GM12878 (cell line): ENCODE data around the gene PRR5. TPM values are rescaled to one million over a fixed set of nuclear protein-coding genes. Genes with fewer than 3 reads are reported as not detected.

Experiments used
- ATAC-seq: fragments of 200-7000 bp; cut with Tn5 transposase; 3 replicates; pipeline ENCODE4 v1.9.1; 2020; ENCODE audit warnings: mild to moderate bottlenecking, moderate library complexity
- BruUV-seq: library from RNA; stranded (reverse); fragments of 400-500 nt; replicated peaks from 2 replicates; lab custom pipeline; 2021; lab: Mats Ljungman, UMichigan
- CTCF ChIA-PET: fragments of 300-600 bp; sonication (Branson Sonifier 250); formaldehyde crosslinking; extraction: SDS; loops from one replicate; lab custom pipeline; 2021; ENCODE audit warnings: inconsistent platforms; lab: Yijun Ruan, JAX
- POLR2A ChIA-PET: fragments of 350-600 bp; formaldehyde crosslinking; extraction: SDS; loops from one replicate; lab custom pipeline; 2021; ENCODE audit warnings: inconsistent platforms; lab: Charles Lee
- RAD21 ChIA-PET: fragments of 300-600 bp; sonication (Branson Sonifier 250); formaldehyde crosslinking; loops from one replicate; lab custom pipeline; 2023; ENCODE audit warnings: antibody characterized with exemption; ENCODE audit not compliant: unreplicated experiment; lab: Charles Lee
- SMC1A ChIA-PET: fragments of 300-600 bp; sonication (Branson Sonifier 250); formaldehyde crosslinking; loops from one replicate; lab custom pipeline; 2023; ENCODE audit not compliant: unreplicated experiment, uncharacterized antibody; lab: Charles Lee
- DNase-seq: peaks from one replicate; pipeline ENCODE4 v3.0.0-alpha.2; 2011; ENCODE audit warnings: low read depth, low spot score
- FAIRE-seq: peaks from 3 replicates; lab custom pipeline; 2011; peaks lifted over from hg19 to GRCh38; lab: Jason Lieb, UNC
- H2AFZ ChIP-seq: 2 replicates; pipeline ENCODE4 v1.6.0; 2011; ENCODE audit warnings: low read depth, low read length, control low read depth; ENCODE audit not compliant: control insufficient read depth
- H3K27ac ChIP-seq: 2 replicates; pipeline ENCODE4 v1.5.1; 2011; ENCODE audit warnings: control low read depth; ENCODE audit not compliant: control insufficient read depth, insufficient read depth
- H3K27me3 ChIP-seq, 2 experiments: replicated peaks in 1 of 2; 2 replicates each; pipeline versions ENCODE4 v1.6.0 to v1.6.1; 2011; ENCODE audit warnings: low read length in 1 of 2; ENCODE audit not compliant: control insufficient read depth in 2 of 2, insufficient read depth in 2 of 2
- H3K36me3 ChIP-seq, 2 experiments: 2 replicates each; pipeline ENCODE4 v1.5.1; 2011; ENCODE audit warnings: low read length in 1 of 2; ENCODE audit not compliant: control insufficient read depth in 2 of 2, insufficient read depth in 2 of 2
- H3K4me1 ChIP-seq: 2 replicates; pipeline ENCODE4 v1.6.1; 2011; ENCODE audit warnings: mild to moderate bottlenecking, low read length, moderate library complexity, mixed read lengths; ENCODE audit not compliant: control insufficient read depth, insufficient read depth
- H3K4me2 ChIP-seq: 2 replicates; pipeline ENCODE4 v1.6.0; 2011; ENCODE audit warnings: control low read depth; ENCODE audit not compliant: control insufficient read depth, insufficient read depth
- H3K4me3 ChIP-seq: fragments of 200-600 bp; sonication (generic); 2 replicates; pipeline ENCODE4 v1.5.1; 2016
- H3K79me2 ChIP-seq: 2 replicates; pipeline ENCODE4 v1.6.0; 2011; ENCODE audit warnings: low read length; ENCODE audit not compliant: control insufficient read depth, insufficient read depth
- H3K9ac ChIP-seq: 2 replicates; pipeline ENCODE4 v1.8.0; 2011; ENCODE audit warnings: low read length, control low read depth, mixed read lengths; ENCODE audit not compliant: control insufficient read depth, insufficient read depth
- H3K9me3 ChIP-seq: replicated peaks from 3 replicates; pipeline ENCODE4 v1.5.1; 2011; ENCODE audit warnings: mild to moderate bottlenecking, low read length; ENCODE audit not compliant: control insufficient read depth, insufficient read depth
- H4K20me1 ChIP-seq: 2 replicates; pipeline ENCODE4 v1.6.0; 2011; ENCODE audit not compliant: control insufficient read depth, insufficient read depth
- CEBPB ChIP-seq, 2 experiments: fragments of 150-350 bp in 1 of 2; IDR thresholded peaks; 2 replicates each; pipeline ENCODE4 v1.6.1; 2012 to 2014; ENCODE audit warnings: low read depth in 2 of 2, low read length in 2 of 2, borderline replicate concordance in 1 of 2, inconsistent platforms in 1 of 2
- ESRRA ChIP-seq: IDR thresholded peaks from 2 replicates; pipeline ENCODE4 v1.6.1; 2012; ENCODE audit warnings: mild to moderate bottlenecking, low read length, improper control_type of control experiment
- IKZF1 ChIP-seq: fragments of 450-650 bp; conservative IDR thresholded peaks from 2 replicates; pipeline ENCODE4 v1.6.1; 2017; ENCODE audit warnings: antibody characterized with exemption, mild to moderate bottlenecking
- MXI1 ChIP-seq: fragments of 150-350 bp; IDR thresholded peaks from 2 replicates; pipeline ENCODE4 v1.6.1; 2011; ENCODE audit warnings: low read depth, mild to moderate bottlenecking, inconsistent platforms, low read length, improper control_type of control experiment
- NFYB ChIP-seq: IDR thresholded peaks from 2 replicates; pipeline ENCODE4 v1.6.1; 2011; ENCODE audit warnings: low read depth, mild to moderate bottlenecking, low read length, improper control_type of control experiment, moderate library complexity; ENCODE audit not compliant: insufficient read depth
- NRF1 ChIP-seq: conservative IDR thresholded peaks from 2 replicates; pipeline ENCODE4 v1.6.1; 2011; ENCODE audit warnings: mild to moderate bottlenecking, low read depth, low read length, improper control_type of control experiment
- POU2F2 ChIP-seq: IDR thresholded peaks from 3 replicates; pipeline ENCODE4 v1.6.1; 2011; ENCODE audit warnings: low read depth, mild to moderate bottlenecking, low read length, borderline replicate concordance
- RFX5 ChIP-seq: IDR thresholded peaks from 2 replicates; pipeline ENCODE4 v1.6.1; 2011; ENCODE audit warnings: low read depth, low read length, improper control_type of control experiment
- YY1 ChIP-seq: IDR thresholded peaks from 2 replicates; pipeline ENCODE4 v1.6.1; 2011; ENCODE audit warnings: low read depth, mild to moderate bottlenecking, low read length
- WGBS: methylation state at CpG from one replicate; pipeline ENCODE4 v1.1.6; 2016; ENCODE audit warnings: low lambda C conversion rate; ENCODE audit not compliant: insufficient replicate concordance, insufficient coverage; ENCODE audit errors: missing lambda C conversion rate; 5-methylcytosine and 5-hydroxymethylcytosine counted together
- in situ Hi-C: fragments of 300-500 bp; cut with MboI; formaldehyde crosslinking; loops from 9 replicates; pipeline ENCODE4 v1.14.3; 2018; ENCODE audit warnings: mixed read lengths
- intact Hi-C: fragments of 100-400 bp; cut with micrococcal nuclease; formaldehyde crosslinking; loops from one replicate; pipeline ENCODE4 v1.14.2; 2022; ENCODE audit not compliant: unreplicated experiment
- polyA plus RNA-seq, 11 experiments: library from polyadenylated mRNA; depleted of rRNA in 4 of 11; unstranded in 6 of 11; stranded (reverse) in 5 of 11; fragments of >200 nt; fragmentation: Nextera tagmentation in 4 of 11; fragmentation: Illumina TruSeq in 1 of 11; extraction: Ambion mirVana in 4 of 11; extraction: Trizol in 1 of 11; gene quantifications; 1 replicate in 1 of 11; 2 replicates in 10 of 11; pipeline versions ENCODE4 v1.2.1 to v1.2.3, GENCODE V29; 2011 to 2016; ENCODE audit warnings: inconsistent platforms in 2 of 11, missing spikeins in 2 of 11, low read depth in 1 of 11
- total RNA-seq, 4 experiments: library from RNA; depleted of rRNA in 3 of 4; stranded (reverse); fragments of >200 nt in 3 of 4; fragmentation: Illumina TruSeq in 1 of 4; extraction: Trizol in 1 of 4; gene quantifications; 2 replicates each; pipeline versions ENCODE4 v1.2.1 to v1.2.3, GENCODE V29; 2013 to 2021
- TF ChIP-seq, protein P1 (sequence below): fragments of 450-650 bp; IDR thresholded peaks from 2 replicates; pipeline ENCODE4 v1.6.1; 2018; ENCODE audit warnings: mild to moderate bottlenecking, low read depth, moderate library complexity; ENCODE audit not compliant: partially characterized antibody

The PRR5 gene
- total and polyA plus RNA-seq, 10 of the 15 experiments (the other 5 are each of a cell fraction or from before 2014, with no cell fraction given) = 0.03 to 9.4 (median 1.5) TPM

DNA sequence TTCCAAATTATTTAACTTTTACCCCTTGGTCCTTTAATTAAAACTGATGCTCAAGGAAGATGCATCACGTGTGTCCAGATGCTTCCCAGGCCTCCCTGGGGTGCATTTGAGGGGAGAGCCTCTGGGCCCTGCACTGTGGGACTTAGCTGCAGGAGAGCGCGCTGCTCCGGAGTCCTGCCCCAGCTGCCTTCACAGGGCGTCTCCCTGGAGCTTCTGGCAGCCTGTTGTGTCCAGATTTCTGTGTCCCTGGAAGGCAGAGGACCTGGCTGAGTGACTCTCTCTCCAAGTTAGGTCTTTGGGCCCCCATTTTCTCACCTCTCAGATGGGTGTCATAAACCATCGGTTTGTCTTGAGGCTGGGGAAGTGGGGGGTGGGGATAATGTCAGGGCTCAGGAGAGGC is 53.4 kb downstream of the PRR5 start (continued):
- TF ChIP-seq, protein P1, sequence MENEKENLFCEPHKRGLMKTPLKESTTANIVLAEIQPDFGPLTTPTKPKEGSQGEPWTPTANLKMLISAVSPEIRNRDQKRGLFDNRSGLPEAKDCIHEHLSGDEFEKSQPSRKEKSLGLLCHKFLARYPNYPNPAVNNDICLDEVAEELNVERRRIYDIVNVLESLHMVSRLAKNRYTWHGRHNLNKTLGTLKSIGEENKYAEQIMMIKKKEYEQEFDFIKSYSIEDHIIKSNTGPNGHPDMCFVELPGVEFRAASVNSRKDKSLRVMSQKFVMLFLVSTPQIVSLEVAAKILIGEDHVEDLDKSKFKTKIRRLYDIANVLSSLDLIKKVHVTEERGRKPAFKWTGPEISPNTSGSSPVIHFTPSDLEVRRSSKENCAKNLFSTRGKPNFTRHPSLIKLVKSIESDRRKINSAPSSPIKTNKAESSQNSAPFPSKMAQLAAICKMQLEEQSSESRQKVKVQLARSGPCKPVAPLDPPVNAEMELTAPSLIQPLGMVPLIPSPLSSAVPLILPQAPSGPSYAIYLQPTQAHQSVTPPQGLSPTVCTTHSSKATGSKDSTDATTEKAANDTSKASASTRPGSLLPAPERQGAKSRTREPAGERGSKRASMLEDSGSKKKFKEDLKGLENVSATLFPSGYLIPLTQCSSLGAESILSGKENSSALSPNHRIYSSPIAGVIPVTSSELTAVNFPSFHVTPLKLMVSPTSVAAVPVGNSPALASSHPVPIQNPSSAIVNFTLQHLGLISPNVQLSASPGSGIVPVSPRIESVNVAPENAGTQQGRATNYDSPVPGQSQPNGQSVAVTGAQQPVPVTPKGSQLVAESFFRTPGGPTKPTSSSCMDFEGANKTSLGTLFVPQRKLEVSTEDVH = no peak
- TF ChIP-seq CEBPB (IDR thresholded peaks at IDR 0.05; ENCODE audit: borderline replicate concordance in 1 of 2, low read depth in 2 of 2, low read length in 2 of 2) (no peak), MXI1 (no peak), IKZF1 (no peak), ESRRA (no peak), RFX5 (no peak), POU2F2 (no peak)

DNA sequence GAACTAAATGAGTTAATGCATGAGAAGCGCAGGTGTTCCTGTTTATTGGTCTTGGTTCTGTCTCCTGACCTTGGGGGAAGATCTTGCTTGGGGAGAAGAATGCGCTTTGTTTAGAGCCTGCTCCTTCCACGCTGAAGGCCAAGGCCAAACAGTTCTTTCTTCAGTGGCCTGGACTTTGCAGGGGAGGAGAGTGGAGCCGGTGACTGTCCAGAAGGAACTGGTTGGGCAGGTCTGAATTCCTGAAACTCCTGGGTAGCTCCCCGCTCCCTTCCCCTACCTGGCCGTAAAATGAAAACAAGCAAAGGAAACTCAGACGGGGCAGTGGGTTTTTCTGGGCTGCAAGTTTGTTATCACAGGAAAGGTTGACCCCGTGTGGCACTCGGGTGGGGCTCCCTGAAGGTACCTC is 54.0 kb downstream of the PRR5 start:
- Histone ChIP-seq H3K79me2 (no peaks in the 10 kb centered on the region), H3K27ac (no peak overlapping the region), H3K4me2 (no peak overlapping the region), H3K4me1 (no peaks in the 10 kb centered on the region), H2AFZ (no peak overlapping the region), H3K9me3 (no peaks in the 10 kb centered on the region; the same call in 2 of the 3 replicates), H3K9ac (no peak overlapping the region), H3K27me3 (peaks cover 2 to 3% of the 10 kb centered on the region in 2 experiments; a peak in 3 of 4 replicates), H3K36me3 (no peaks in the 10 kb centered on the region), H3K4me3 (no peak overlapping the region), H4K20me1 (no peaks in the 10 kb centered on the region)
- FAIRE-seq (no peak), ATAC-seq (no peak), DNase-seq (no peak)
- SMC1A ChIA-PET = no interaction called here
- in situ Hi-C loops = no loop called here
- RAD21 ChIA-PET = no interaction called here
- CTCF ChIA-PET = interaction anchor here (0.8 to 1.1 kb wide), 2 partner anchors 9 to 92 kb away, joined by 4 read pairs; no protein-coding TSS in a partner anchor
- no TSS peak for BruUV-seq
- POLR2A ChIA-PET = no interaction called here
- TF ChIP-seq NFYB (no peak), NRF1 (no peak), YY1 (no peak)
- WGBS = 31% methylated on average over 9 of the region's 9 CpGs
- intact Hi-C loops = no loop called here
